ENCODE measurements around the gene DEFB128.
"Not testable (repeated sequence)": the region's sequence is repeated elsewhere in the genome, so short reads cannot be mapped to it uniquely, and the experiment has no call there.

Gene DEFB128

GRCh38 chr20:189611-190010 is at the start of gene DEFB128:
Gene DEFB128 (minus strand): TSS chr20:189711. CDS start chr20:189623, 88 bp downstream.
- no peak for DNase-seq (ENCODE audit: extremely low read depth in 1 of 2, low read depth in 1 of 2)

DNA sequence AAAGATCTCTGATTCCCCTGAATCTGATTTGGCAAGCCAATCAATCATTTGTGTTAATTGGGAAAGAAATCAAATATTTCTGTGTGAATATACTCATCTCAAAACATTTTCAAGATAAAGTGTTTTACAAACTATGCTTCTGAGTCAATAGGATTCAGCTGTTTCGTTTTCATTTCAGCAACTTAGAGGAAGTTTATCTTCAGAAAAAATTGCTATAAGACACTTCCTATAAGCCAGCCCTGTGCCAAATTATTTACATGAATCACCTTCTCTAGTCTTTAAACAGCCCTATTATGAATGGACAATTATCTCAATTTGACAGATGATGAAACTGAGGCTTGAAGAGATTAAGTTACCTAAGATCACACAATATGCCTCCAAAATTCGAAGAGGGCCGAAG is 48.4 kb upstream of the DEFB128 start:
- no peak for DNase-seq (ENCODE audit: extremely low read depth in 1 of 2, low read depth in 1 of 2)

- peak; percentile 1 to 22 for DNase-seq (ENCODE audit: extremely low read depth in 1 of 2, low read depth in 1 of 2)
Measured at GRCh38 chr20:237489-237888, 48.0 kb upstream of the DEFB128 start.

DNA sequence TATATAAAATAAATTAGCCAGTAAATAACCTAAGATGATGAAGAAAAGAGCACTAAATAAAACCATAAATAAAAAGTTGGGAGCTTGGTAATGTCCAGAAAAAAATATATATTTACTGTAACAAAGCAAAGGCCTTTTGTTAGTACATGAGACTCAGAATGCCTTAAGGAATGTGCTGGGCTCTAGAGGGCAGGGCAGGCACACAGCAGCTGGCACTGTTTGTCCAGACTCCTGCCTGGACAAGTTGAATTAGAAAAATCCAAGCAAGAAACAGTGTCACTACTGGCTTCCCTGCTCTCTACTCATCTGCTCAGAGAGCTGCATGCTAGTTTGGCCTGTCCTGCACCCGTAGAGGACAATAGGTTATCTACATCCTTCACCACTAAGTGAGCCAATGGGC is 46.4 kb upstream of the DEFB128 start:
- DNase-seq (ENCODE audit: extremely low read depth in 1 of 2, low read depth in 1 of 2): no peak

- no peak for DNase-seq (ENCODE audit: extremely low read depth in 1 of 2, low read depth in 1 of 2)
Measured at GRCh38 chr20:227439-228105, 38.1 kb upstream of the DEFB128 start.

- DNase-seq (ENCODE audit: extremely low read depth in 1 of 2, low read depth in 1 of 2): no peak
Measured at GRCh38 chr20:226958-227357, 37.4 kb upstream of the DEFB128 start, which contains the start of gene DEFB129. Gene DEFB129 (plus strand): TSS chr20:227258. CDS start chr20:227289, 31 bp downstream.

DNA sequence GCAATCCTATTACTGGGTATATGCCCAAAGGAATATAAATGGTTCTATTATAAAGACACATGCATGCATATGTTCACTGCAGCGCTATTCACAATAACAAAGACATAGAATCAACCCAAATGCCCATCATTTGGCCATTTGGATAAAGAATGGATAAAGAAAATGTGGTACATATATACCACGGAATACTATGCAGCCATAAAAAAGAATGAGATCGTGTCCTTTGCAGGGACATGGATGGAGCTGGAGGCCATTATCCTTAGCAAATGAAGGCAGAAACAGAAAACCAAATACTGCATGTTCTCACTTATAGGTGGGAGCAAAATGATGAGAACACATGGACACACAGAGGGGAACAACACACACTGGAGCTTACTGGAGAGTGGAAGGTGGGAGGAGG is 36.4 kb upstream of the DEFB128 start:
- not testable (repeated sequence) for DNase-seq (ENCODE audit: extremely low read depth in 1 of 2, low read depth in 1 of 2)

DNA sequence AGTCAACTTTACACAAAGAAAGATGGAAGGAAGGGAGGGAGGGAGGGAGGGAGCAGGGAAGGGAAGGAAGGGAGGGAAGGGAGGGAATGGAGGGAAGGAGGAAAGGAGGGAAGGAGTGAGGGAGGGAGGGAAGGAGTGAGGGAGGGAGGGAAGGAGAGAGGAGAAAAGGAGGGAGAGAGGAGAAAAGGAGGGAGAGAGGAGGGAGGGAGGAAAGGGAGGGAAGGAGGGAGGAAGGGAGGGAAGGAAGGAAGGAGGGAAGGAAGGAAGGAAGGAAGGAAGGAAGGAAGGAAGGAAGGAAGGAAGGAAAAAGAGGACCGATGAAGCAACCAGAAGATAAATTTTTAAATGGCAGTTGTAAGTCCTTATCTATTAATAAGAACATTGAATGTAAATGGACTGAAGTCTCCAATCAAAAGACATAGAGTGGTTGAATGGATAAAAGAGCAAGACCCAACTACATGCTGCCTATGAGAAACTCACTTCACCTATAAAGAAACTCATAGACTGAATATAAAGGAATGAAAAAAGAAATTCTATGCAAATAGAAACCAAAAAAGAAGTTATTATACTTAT is 31.8 kb upstream of the DEFB128 start:
- DNase-seq (ENCODE audit: extremely low read depth in 1 of 2, low read depth in 1 of 2): no peak

DNA sequence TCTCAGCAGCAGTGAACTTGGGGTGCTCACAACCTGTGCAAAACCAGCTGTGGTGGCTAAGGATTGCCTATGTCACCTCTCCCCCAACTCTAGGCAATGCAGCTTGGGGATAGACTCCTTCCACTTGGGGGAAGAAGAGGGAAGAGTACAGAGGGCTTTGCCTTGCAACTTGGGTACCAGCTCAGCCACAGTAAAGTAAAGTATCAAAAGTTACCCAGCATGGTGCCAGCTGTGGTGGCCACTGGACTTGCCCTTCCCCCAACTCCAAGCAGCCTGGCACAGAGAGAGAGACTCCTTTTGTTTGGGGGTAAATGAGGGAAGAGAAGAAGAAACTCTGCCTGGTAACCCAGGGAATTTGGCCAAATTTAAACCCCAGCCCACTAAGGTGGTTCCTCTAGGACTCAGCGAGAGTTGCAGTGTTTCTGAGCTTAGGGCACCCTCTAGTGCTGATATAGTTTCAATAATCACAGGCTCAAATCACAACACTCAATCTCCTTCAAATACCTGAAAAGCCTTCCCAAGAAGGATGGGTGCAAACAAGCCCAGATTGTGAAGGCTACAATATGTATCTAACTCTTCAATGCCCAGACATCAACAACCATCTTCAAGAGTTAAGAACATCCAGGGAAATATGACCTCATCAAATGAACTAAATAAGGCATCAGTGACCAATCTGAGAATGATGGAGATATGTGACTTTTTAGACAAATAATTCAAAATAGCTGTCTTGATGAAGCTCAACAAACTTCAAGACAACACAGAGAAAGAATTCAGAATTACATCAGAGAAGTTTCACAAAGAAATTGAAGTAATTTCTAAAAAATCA is 30.0 kb upstream of the DEFB128 start:
- no peak for DNase-seq (ENCODE audit: extremely low read depth in 1 of 2, low read depth in 1 of 2)

DNA sequence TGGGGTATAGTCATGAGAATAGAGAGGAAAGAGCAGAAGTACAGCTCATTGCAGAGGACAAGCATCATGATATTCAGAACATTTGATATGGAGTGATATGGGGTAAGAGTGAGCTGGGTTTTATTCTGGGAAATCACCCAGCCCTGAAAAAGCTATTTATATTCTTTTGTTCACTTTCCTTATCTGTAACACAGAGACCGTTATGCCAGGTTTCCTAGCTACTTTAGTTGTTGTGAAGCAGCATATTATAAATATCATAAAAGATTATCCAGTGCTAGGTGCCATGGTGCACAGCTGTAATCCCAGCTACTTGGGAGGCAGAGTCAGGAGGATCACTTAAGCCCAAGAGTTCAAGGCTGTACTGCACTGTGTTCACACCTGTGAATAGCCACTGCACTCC is 27.8 kb upstream of the DEFB128 start:
- DNase-seq (ENCODE audit: extremely low read depth in 1 of 2, low read depth in 1 of 2): no peak

- no peak for DNase-seq (ENCODE audit: extremely low read depth in 1 of 2, low read depth in 1 of 2)
Measured at GRCh38 chr20:215796-216195, 26.3 kb upstream of the DEFB128 start.

GRCh38 chr20:214383-214782 is 24.9 kb upstream of the DEFB128 start:
- DNase-seq (ENCODE audit: extremely low read depth in 1 of 2, low read depth in 1 of 2): no peak

GRCh38 chr20:210809-211502 is 21.4 kb upstream of the DEFB128 start:
- DNase-seq (ENCODE audit: extremely low read depth in 1 of 2, low read depth in 1 of 2): no peak

- DNase-seq (ENCODE audit: extremely low read depth in 1 of 2, low read depth in 1 of 2): no peak
Measured at GRCh38 chr20:208942-209566, 19.5 kb upstream of the DEFB128 start.

DNA sequence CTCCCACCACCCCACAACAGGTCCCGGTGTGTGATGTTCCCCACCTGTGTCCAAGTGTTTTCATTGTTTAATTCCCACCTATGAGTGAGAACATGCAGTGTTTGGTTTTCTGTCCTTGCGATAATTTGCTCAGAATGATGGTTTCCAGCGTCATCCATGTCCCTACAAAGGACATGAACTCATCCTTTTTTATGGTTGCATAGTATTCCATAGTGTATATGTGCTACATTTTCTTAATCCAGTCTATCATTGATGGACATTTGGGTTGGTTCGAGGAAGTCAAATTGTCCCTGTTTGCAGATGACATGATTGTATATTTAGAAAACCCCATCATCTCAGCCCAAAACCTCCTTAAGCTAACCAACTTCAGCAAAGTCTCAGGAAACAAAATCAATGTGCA is 14.1 kb upstream of the DEFB128 start:
- not testable (repeated sequence) for DNase-seq (ENCODE audit: extremely low read depth in 1 of 2, low read depth in 1 of 2)

DNA sequence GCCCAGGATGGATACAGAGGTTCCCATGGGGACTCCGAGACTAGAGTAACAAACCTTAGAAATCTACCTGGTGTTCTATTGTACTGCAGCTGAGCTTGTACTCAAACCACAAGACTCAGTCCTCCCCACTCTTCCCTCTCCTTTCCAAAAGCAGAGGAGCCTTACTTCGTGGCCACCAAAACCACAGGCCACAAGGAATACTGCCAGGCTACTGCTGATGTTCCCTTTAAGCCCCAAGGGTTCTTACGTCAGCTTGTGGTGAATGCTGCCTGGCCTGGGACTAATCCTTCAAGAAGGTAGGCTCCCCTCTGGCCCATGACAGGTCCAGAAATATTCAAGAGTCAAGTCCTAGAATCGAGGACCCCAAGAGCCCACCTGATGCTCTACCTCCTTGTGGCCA is 10.5 kb upstream of the DEFB128 start:
- DNase-seq (ENCODE audit: extremely low read depth in 1 of 2, low read depth in 1 of 2): no peak

GRCh38 chr20:198225-198624 is 8.7 kb upstream of the DEFB128 start:
- no peak for DNase-seq (ENCODE audit: extremely low read depth in 1 of 2, low read depth in 1 of 2)

DNA sequence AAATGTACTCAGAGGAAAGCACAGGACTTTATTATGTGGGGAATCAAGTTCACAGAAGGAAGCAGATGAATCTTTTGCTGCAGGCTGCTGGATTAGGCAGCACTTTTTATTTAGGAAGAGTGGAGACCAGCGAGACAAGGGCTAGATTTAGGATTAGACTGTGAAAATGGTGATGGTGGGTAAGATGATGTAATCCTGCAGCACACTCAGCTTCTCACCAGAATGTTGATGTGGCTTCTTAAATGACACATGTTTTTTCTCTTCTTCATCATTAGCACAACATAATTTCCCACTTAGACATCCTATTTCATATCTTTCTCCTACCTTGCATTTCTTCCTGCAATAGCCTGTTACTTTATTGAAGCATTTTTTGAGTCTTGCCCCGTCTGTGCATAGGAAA is 1.8 kb downstream of the DEFB128 start:
- DNase-seq (ENCODE audit: extremely low read depth in 1 of 2, low read depth in 1 of 2): no peak

GRCh38 chr20:184288-184687 is 5.2 kb downstream of the DEFB128 start:
- no peak for DNase-seq (ENCODE audit: extremely low read depth in 1 of 2, low read depth in 1 of 2)

GRCh38 chr20:168876-169275 is 20.6 kb downstream of the DEFB128 start:
- DNase-seq (ENCODE audit: extremely low read depth in 1 of 2, low read depth in 1 of 2): no peak

DNA sequence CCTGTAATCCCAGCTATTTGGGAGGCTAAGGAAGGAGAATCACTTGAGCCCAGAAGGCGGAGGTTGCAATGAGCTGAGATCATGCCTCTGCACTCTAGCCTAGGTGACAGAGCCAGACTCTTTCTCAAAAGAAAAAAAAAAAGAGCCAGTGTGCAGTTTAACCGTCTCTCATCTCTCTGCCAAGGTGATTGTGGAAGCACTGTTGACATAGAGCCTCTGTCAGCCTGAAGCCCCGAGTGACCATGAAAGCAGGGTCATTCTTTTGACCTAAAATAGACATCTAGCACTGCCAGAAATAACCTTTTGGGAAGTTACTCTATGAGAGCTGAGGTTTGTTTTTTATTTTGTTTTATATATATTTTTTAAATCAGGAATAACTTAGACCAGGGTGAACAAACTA is 24.9 kb downstream of the DEFB128 start:
- no peak for DNase-seq (ENCODE audit: extremely low read depth in 1 of 2, low read depth in 1 of 2)

Measured in stimulated activated CD8-positive, alpha-beta memory T cell treated with anti-CD3 and anti-CD28 coated beads, Interleukin-7, amount 100 ng/mL, for 48 hours (primary cell).